Stimulated activated CD8-positive, alpha-beta memory T cell treated with anti-CD3 and anti-CD28 coated beads, Interleukin-12 subunit alpha, Interleukin-12 subunit beta, amount 100 ng/mL, for 24 hours (primary cell): ENCODE measurements around the gene ATP5IF1.

ENCODE experiments used
- DNase-seq: peaks from one replicate; pipeline ENCODE4 v3.0.0-alpha.2; 2020; ENCODE audit errors: extremely low read depth

Gene ATP5IF1

DNA sequence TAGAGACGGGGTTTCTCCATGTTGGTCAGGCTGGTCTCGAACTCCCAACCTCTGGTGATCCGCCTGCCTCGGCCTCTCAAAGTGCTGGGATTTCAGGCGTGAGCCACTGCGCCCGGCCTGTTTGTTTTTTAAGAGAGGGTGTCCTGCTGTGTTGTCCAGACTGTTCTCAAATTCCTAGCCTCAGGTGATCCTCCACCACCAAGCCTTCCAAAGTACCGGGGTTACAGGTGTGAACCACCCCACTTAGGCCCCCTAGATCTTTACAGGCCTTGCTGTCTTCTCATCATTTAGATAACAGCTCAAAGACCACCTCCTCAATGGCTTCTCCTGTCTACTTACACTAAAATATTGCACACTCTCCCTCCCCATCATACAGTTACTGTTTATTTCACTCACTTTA, 29.7 kb downstream of the ATP5IF1 start:
- no peak for DNase-seq

- no peak for DNase-seq
Observed at GRCh38 chr1:28266920-28267322, 31.0 kb downstream of the ATP5IF1 start.

- DNase-seq, result no peak
Observed at GRCh38 chr1:28267633-28268032, 31.7 kb downstream of the ATP5IF1 start.

- DNase-seq, result no peak
Observed at GRCh38 chr1:28269529-28269928, 33.6 kb downstream of the ATP5IF1 start.

- no peak for DNase-seq
Observed at GRCh38 chr1:28272215-28272852, 36.4 kb downstream of the ATP5IF1 start.

GRCh38 chr1:28273216-28273860, 37.4 kb downstream of the ATP5IF1 start:
- DNase-seq, result no peak

DNA sequence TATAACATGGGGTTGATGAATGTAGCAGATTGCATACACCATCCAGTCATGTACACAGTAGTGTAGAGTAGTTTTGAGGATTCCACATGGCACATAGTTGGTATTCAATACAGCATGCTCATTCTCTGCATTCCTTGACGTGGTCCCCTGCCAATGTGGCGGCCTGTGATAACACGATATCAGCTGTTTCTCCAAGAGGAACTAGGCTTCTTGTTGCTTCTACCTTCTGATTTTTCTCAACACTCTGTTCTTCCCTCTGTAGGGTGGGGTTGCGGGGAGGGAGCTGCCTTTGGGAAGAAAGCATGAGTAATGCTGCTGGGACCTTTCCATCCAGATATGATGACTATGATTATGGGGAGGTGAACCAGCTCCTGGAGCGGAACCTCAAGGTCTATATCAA, 42.8 kb downstream of the ATP5IF1 start:
- no peak for DNase-seq

DNA sequence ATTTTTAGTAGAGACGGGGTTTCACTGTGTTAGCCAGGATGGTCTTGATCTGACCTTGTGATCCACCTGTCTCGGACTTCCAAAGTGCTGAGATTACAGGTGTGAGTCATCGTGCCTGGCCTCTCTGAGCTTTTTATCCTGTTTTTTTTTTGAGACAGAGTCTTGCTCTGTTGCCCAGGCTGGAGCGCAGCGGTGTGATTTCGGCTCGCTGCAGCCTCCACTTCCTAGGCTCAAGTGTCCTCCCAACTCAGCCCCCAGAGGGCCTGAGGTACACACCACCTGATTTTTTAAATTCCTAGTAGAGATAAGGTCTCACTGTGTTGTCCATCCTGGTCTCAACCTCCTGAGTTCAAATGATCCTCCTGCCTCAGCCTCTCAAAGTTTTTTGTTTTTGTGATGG, 43.8 kb downstream of the ATP5IF1 start:
- DNase-seq, result no peak

- DNase-seq, result no peak
Observed at GRCh38 chr1:28280501-28280900, 44.6 kb downstream of the ATP5IF1 start.

DNA sequence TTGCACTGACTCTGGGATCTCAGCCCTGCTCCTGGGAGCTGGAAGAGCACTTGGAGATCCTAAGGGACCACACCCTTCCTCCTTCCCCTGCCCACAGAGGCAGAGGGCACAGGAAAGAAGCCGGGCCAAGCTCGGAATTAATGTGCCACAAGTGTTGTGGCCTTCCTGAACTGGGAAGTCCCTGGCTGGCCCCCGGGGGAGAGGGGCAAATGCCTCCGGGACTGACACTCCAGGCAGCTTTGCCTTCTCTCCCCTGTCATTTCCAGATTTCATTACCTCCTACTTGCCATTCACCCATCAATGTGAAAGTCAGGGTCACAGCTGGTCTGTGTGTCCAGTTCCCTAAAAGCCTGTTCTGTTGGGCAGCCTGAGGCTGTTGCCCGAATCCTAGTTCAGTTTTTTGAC, 45.1 kb downstream of the ATP5IF1 start:
- no peak for DNase-seq

- no peak for DNase-seq
Observed at GRCh38 chr1:28281608-28282425, 45.9 kb downstream of the ATP5IF1 start.

- no peak for DNase-seq
Observed at GRCh38 chr1:28282426-28283407, 46.8 kb downstream of the ATP5IF1 start.

DNA sequence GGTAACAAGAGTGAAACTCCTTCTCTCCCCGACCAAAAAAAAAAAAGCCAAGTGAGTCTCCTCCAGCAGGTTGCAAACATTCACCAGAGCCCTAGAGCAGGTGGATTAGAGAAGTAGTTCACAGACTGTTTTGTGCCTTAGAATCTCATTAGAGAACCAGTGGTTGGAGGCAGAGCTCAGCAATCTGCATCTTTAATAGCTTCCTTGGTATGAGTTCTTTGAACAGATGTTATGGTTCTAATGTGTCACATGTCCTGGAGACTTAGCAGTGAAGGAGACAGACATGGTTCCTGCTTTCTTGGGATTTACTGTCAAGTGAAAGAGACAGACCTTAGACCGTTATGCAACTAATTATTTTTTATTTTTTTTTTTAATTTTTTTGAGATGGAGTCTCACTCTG, 50.2 kb downstream of the ATP5IF1 start:
- no peak for DNase-seq
